Esophagus (tissue), 2 donors: ENCODE data around the gene CPM. TPM values are rescaled to one million over a fixed set of nuclear protein-coding genes. Genes with fewer than 3 reads are reported as not detected.

Experiments used
- H3K27ac ChIP-seq, 2 donors: one replicate each; pipeline ENCODE4 v1.5.1; 2013; ENCODE audit warnings: low read depth in 2 of 2, mild to moderate bottlenecking in 2 of 2, inconsistent platforms in 1 of 2, low read length in 1 of 2, moderate library complexity in 1 of 2
- H3K27me3 ChIP-seq, 2 donors: one replicate each; pipeline ENCODE4 v1.6.1; 2013; ENCODE audit warnings: low read length in 2 of 2, control low read depth in 1 of 2, mild to moderate bottlenecking in 1 of 2; ENCODE audit not compliant: insufficient read depth in 2 of 2, control insufficient read depth in 1 of 2
- H3K36me3 ChIP-seq, 2 donors: one replicate each; pipeline ENCODE4 v1.6.1; 2013; ENCODE audit warnings: low read length in 1 of 2; ENCODE audit not compliant: control insufficient read depth in 2 of 2, insufficient read depth in 2 of 2
- H3K4me1 ChIP-seq, 2 donors: one replicate each; pipeline ENCODE4 v1.6.1; 2013; ENCODE audit warnings: low read length in 1 of 2; ENCODE audit not compliant: control insufficient read depth in 2 of 2, insufficient read depth in 2 of 2
- H3K4me3 ChIP-seq, 2 donors: one replicate each; pipeline ENCODE4 v1.5.1; 2013; ENCODE audit warnings: low read length in 2 of 2, mild to moderate bottlenecking in 2 of 2, low read depth in 1 of 2, moderate library complexity in 1 of 2
- H3K9me3 ChIP-seq, 2 donors: one replicate each; pipeline ENCODE4 v1.6.1; 2013; ENCODE audit warnings: mild to moderate bottlenecking in 2 of 2, low read depth in 1 of 2, low read length in 1 of 2, moderate library complexity in 1 of 2; ENCODE audit not compliant: control insufficient read depth in 2 of 2, insufficient read depth in 1 of 2
- WGBS, 2 donors: extraction: QIAGEN DNeasy Blood & Tissue Kit; methylation state at CpG; one replicate each; pipeline ENCODE4 v1.1.7; 2013; 5-methylcytosine and 5-hydroxymethylcytosine counted together
- polyA plus RNA-seq, 2 donors: library from polyadenylated mRNA; stranded (reverse); fragments of 200-250 nt; gene quantifications; one replicate each; pipeline ENCODE4 v1.2.3, GENCODE V29; 2013
- donor health status: healthy with polysubstance abuse.
- donor health status: Bipolar disorder and iron deficiency.

The CPM gene
- polyA plus RNA-seq, 2 donors, result 1.8 to 4.1 TPM

DNA sequence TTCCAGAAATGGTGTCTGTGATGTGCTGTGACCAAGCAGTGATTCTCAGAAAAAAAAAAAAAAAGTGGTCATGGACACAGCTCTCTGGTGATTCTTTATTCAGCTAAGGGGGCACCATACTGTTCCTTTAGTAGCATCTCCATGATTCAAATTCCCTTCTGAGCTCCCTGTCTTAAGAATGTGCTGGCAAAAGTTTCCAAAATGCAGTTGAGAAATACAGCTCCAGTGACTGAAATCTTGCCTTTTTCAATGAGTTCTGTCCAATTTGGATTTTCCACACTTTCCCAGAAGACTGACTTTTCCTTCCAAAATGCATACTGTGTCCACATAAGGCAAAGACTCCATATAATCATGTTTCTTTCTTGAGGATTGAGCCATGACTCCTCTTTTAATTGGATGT, 24.3 kb upstream of the CPM start:
- Histone ChIP-seq H3K4me3 (no peak overlapping the region), H3K27me3 (no peaks in the 10 kb centered on the region), H3K9me3 (no peaks in the 10 kb centered on the region), H3K27ac (no peak overlapping the region), H3K4me1 (no peaks in the 10 kb centered on the region), H3K36me3 (no peaks in the 10 kb centered on the region)

DNA sequence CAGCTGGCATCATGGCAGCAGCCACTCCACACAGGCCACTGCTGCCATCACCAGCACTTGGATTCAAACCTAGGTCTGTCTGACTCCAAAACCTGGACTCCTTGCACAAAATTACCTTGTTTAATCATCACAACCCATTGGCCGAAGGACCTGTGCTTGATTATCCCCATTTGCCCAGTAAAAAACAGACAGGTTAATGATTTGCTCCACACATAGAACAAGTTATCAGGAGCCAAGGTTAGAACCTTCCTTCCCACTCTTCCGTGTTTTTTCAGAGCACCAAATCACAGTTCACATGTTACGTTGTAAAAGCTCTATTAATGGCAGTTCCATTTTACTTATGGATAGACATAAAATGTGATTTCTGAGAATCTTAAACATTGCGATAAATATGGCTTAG, 23.5 kb upstream of the CPM start:
- H3K9me3 ChIP-seq, result no peaks in the 10 kb centered on the region
- 86 to 96% methylated on average over 4 of the region's 4 CpGs for WGBS, 2 donors
- H3K27ac ChIP-seq, result no peak overlapping the region
- H3K36me3 ChIP-seq, result no peaks in the 10 kb centered on the region
- no peaks in the 10 kb centered on the region for H3K4me1 ChIP-seq
- H3K4me3 ChIP-seq, result no peak overlapping the region
- H3K27me3 ChIP-seq, result no peaks in the 10 kb centered on the region

DNA sequence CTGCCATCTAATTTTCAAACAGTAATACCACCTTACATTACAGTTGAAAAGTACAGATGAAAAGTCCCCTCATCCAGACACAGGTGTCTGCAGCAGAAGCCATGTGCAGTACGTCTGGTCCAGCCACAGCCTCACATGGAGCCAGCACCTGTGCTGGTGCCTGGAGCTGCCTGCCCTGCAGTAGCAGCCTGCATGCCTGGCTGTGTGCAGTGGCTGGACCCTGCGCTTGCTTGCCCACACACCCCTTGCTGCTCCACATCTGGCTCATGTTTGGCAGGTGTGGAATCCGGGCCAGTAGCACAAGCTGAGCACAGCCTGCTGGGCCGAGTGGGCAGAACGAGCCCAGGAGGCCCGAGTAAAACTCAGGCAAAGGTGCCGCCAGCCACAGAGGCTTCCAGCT, 21.8 kb upstream of the CPM start:
- WGBS, 2 donors, result 90% methylated on average over 7 of the region's 7 CpGs
- Histone ChIP-seq H3K27me3 (no peaks in the 10 kb centered on the region), H3K36me3 (no peaks in the 10 kb centered on the region), H3K9me3 (no peaks in the 10 kb centered on the region), H3K27ac (no peak overlapping the region), H3K4me1 (no peaks in the 10 kb centered on the region), H3K4me3 (no peak overlapping the region)

DNA sequence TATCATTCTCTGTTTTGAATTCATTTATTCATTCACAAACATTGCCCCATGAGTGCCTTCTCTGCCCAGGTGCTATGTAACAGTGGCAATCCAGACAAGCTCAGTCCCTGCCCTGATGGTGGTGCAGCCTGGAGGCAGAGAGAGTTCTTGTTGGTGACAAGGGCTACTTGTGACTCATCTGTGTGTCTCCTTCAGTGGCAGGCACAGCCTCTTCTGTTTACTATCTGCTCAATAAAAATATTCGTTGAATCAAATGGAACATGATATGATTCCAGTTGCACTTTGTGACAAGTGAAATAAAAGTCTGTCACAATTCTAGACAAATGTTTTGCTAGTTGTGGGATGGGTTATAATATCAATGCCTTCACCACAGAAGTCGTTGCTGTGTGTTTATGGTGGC, 20.6 kb upstream of the CPM start:
- 50 to 57% methylated on average over 2 of the region's 2 CpGs for WGBS, 2 donors
- H3K36me3 ChIP-seq, result no peaks in the 10 kb centered on the region
- H3K4me3 ChIP-seq, result no peak overlapping the region
- H3K4me1 ChIP-seq, result no peaks in the 10 kb centered on the region
- no peaks in the 10 kb centered on the region for H3K27me3 ChIP-seq
- no peak overlapping the region for H3K27ac ChIP-seq
- H3K9me3 ChIP-seq, result no peaks in the 10 kb centered on the region

DNA sequence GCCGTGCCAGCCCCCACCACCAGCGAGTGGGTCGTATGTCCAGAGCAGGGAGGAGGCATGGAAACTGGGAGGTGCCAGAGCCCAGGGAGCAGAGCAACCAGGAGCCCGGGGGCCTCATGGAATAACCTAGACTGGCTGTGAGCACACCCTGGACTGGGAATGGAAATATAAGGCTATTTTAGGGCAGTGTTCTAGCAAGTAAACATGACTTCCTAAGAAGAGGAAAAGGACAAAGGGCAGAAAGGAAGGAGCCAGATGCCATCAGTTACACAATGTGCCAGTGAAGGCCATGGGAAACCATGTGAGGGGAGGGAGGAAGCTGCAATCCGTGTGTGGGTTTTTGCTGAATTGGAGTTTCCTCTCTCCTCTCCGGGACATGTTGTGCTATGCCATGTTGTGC, 18.7 kb upstream of the CPM start:
- Histone ChIP-seq H3K27ac (no peak overlapping the region), H3K36me3 (no peaks in the 10 kb centered on the region), H3K4me3 (no peak overlapping the region), H3K27me3 (no peaks in the 10 kb centered on the region), H3K9me3 (no peaks in the 10 kb centered on the region), H3K4me1 (no peaks in the 10 kb centered on the region)
- 59 to 73% methylated on average over 6 of the region's 6 CpGs for WGBS, 2 donors

DNA sequence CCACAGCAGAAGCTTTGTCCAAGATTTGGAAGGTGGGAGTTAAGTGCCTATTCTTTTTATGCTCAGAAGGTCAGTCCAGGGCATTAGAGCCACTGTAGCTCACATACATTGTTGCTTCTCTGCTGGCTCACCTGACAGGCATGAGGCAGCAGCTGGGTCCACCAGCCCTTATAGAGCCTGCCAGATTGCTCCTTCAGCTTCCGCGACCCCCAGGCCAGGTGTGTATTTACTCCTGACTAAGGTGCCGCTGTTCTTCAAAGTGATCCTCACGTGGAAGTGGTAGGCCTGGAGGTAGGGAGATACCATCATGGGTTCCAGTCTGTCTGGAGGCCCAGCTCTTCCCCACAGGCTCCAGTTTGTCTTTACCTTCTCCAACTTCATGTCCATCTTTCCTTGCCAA, 17.5 kb upstream of the CPM start:
- Histone ChIP-seq H3K27me3 (no peaks in the 10 kb centered on the region), H3K4me3 (no peak overlapping the region), H3K27ac (no peak overlapping the region), H3K4me1 (no peaks in the 10 kb centered on the region), H3K9me3 (no peaks in the 10 kb centered on the region), H3K36me3 (no peaks in the 10 kb centered on the region)
- WGBS, 2 donors, result 92 to 94% methylated on average over 4 of the region's 4 CpGs

DNA sequence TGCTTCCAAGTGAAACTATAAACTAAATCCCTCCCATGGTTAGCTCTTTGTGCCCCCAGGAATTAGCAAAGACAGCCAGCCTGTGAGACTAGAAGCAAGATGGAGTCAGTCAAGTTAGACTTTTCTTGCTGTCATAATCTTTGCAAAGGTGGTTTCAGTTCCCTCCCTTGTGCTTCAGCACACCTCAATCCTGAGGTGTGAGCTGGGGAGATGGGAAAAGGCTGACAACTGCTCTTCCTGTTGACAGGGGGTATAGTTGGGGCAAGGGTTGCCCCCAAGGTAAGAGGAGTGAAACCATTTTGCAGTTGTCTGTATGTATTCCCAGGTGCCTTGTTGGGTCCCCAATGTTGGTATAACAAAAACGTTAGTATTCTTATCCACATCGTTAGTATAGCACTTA, 12.3 kb upstream of the CPM start:
- Histone ChIP-seq H3K36me3 (no peaks in the 10 kb centered on the region), H3K27ac (no peak overlapping the region), H3K4me1 (no peaks in the 10 kb centered on the region), H3K9me3 (no peaks in the 10 kb centered on the region), H3K27me3 (no peaks in the 10 kb centered on the region), H3K4me3 (no peak overlapping the region)
- 63 to 76% methylated on average over 2 of the region's 2 CpGs for WGBS, 2 donors

DNA sequence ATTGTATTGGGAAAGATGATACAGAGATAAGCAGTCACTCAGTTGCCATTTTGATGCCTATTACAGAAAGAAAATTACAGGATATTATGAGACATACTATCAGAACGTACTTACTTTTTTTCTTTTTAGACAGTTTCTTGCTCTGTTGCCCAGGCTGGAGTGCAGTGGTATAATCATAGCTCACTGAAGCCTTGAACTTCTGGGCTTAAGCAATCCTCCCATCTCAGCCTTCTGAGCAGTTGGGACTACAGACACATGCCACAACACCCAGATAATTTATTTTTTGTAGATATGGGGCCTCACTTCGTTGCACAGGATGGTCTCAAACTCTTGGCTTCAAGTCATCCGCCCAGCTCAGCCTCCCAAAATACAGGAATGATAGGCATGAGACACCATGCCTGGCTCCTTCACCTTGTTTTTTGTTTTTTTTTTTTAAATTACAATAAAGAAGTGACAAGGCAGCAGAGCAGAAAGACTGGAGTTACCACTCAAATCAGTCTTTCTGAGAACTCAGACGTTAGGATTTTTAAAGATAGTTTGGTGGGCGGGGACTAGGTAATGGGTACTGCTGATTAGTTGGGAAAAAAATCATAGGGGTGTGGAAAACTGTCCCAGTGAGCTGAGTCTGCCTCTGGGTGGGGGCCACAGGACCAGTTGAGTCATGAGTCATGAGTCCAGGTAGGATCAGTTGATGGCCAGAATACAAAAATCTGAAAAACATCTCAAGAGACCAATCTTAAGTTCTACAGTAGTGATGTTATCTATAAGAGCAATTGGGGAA, 11.5 kb upstream of the CPM start:
- H3K4me3 ChIP-seq, result no peak overlapping the region
- H3K4me1 ChIP-seq, result no peaks in the 10 kb centered on the region
- H3K27ac ChIP-seq, result no peak overlapping the region
- no peaks in the 10 kb centered on the region for H3K36me3 ChIP-seq
- H3K9me3 ChIP-seq, result no peaks in the 10 kb centered on the region
- H3K27me3 ChIP-seq, result no peaks in the 10 kb centered on the region
- WGBS, 2 donors, result 67 to 69% methylated on average over 5 of the region's 5 CpGs

DNA sequence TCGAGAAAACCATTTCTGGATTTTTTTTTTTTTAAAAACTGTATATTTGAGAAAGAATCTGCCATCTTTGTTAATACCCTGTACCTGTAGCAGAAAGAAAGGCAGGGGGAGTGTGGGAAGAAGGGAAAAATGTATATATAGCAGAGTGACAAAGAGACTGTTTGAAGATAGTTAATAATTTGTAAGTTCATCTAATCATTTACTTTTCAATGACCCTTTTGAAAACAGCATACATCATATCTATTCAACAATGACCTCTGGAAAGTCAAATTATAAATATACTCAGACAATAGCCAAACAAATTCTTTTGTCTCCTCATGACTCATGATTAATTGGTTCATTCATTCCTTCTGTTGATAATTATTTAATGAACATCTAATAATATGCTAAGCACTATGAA, 10.9 kb upstream of the CPM start:
- WGBS, 2 donors, result 58 to 60% methylated on average over 1 of the region's 1 CpG
- no peaks in the 10 kb centered on the region for H3K9me3 ChIP-seq
- H3K27ac ChIP-seq, result no peak overlapping the region
- H3K36me3 ChIP-seq, result no peaks in the 10 kb centered on the region
- no peaks in the 10 kb centered on the region for H3K4me1 ChIP-seq
- H3K4me3 ChIP-seq, result no peak overlapping the region
- H3K27me3 ChIP-seq, result no peaks in the 10 kb centered on the region

DNA sequence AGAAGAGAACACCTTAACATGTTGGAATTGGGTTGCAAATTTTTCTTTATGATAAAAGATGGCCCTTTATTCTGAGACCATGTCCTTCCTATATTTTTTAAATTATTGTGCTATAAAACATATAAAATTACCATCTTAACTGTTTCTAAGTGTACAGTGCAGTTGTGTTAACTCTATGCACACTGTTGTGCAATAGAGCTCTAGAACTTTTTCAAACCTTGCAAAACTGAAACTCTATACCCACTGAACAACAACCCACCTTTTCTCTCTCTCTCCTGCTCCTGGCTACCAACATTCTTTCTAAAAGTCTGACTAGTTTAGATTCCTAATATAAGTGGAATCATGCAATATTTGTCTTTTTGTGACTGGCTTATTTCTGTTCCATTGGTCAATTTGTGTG, 7.8 kb upstream of the CPM start:
- Histone ChIP-seq H3K4me1 (no peaks in the 10 kb centered on the region), H3K27ac (no peak overlapping the region), H3K27me3 (no peaks in the 10 kb centered on the region), H3K9me3 (no peaks in the 10 kb centered on the region), H3K4me3 (no peak overlapping the region), H3K36me3 (no peaks in the 10 kb centered on the region)
